A549 (cell line): Measurements from ENCODE around the gene CFAP69.

Source experiments
- CEBPB ChIP-seq, 2 experiments: fragments of >200 bp in 1 of 2; sonication (Bioruptor Twin) in 1 of 2; formaldehyde crosslinking in 1 of 2; IDR thresholded peaks; 2 replicates each; pipeline ENCODE4 v1.6.1; 2012 to 2016
- EHF ChIP-seq: fragments of 250-450 bp; sonication (Bioruptor Pico); IDR thresholded peaks from 2 replicates; pipeline ENCODE4 v1.5.0; 2020; ENCODE audit warnings: mild to moderate bottlenecking
- EHMT2 ChIP-seq: fragments of 200-600 bp; sonication (generic); IDR thresholded peaks from 2 replicates; pipeline ENCODE4 v1.6.1; 2016; ENCODE audit warnings: antibody characterized with exemption, low read depth, mild to moderate bottlenecking, moderate library complexity
- ESRRA ChIP-seq: fragments of 150-350 bp; IDR thresholded peaks from 2 replicates; pipeline ENCODE4 v1.6.1; 2014; ENCODE audit warnings: mild to moderate bottlenecking, low read length, borderline replicate concordance
- FOSL2 ChIP-seq, 2 experiments: fragments of 450-650 bp in 1 of 2; fragments of >200 bp in 1 of 2; sonication (Bioruptor Twin) in 1 of 2; formaldehyde crosslinking; IDR thresholded peaks; 2 replicates each; pipeline versions ENCODE4 v1.5.0 to v1.6.1; 2016 to 2020; ENCODE audit warnings: mild to moderate bottlenecking in 1 of 2, moderate library complexity in 1 of 2
- JUNB ChIP-seq: fragments of >200 bp; sonication (Bioruptor Twin); formaldehyde crosslinking; IDR thresholded peaks from 2 replicates; pipeline ENCODE4 v1.6.1; 2016
- MYC ChIP-seq: IDR thresholded peaks from 2 replicates; pipeline ENCODE4 v1.6.1; 2012; ENCODE audit warnings: mild to moderate bottlenecking, inconsistent platforms, low read length, improper control_type of control experiment, borderline replicate concordance
- NFE2L2 ChIP-seq: fragments of 150-350 bp; conservative IDR thresholded peaks from 2 replicates; pipeline ENCODE4 v1.6.1; 2014; ENCODE audit warnings: low read length
- NPAS2 ChIP-seq: fragments of 250-450 bp; sonication (Bioruptor Pico); IDR thresholded peaks from 2 replicates; pipeline ENCODE4 v1.8.0; 2022; ENCODE audit warnings: mild to moderate bottlenecking, moderate library complexity, borderline replicate concordance
- POLR2A ChIP-seq: IDR thresholded peaks from 2 replicates; pipeline ENCODE4 v1.6.1; 2012; ENCODE audit warnings: mild to moderate bottlenecking, low read length
- ZFP36 ChIP-seq: fragments of 450-650 bp; IDR thresholded peaks from 2 replicates; pipeline ENCODE4 v1.6.1; 2014; ENCODE audit warnings: borderline replicate concordance; ENCODE audit not compliant: partially characterized antibody
- TF ChIP-seq, protein P1 (sequence below): IDR thresholded peaks from 2 replicates; pipeline ENCODE4 v1.6.1; 2012; ENCODE audit warnings: low read depth, borderline replicate concordance
- TF ChIP-seq, protein P2 (sequence below): fragments of >200 bp; sonication (Bioruptor Twin); formaldehyde crosslinking; IDR thresholded peaks from 3 replicates; pipeline ENCODE4 v1.5.1; 2016

DNA sequence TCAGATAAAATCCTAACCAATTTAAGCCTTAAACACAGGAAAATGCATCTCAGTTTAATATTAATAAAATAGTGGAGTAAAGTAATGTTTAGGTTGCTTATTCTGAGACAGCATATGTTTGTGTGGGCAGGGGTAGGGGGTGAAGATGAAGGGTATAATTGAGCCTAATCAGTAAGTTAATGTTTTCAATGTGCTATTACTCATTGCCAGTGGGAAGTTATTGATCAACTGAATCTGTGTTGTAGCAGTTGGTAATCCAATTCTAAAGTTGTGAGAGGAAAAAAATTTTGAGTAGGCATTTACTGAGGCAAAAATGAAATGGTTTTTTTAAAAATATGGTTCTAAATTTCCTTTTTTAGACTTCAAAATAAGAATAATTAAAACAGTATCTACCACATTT, 16.5 kb downstream of the CFAP69 start:
- TF ChIP-seq, protein P1, sequence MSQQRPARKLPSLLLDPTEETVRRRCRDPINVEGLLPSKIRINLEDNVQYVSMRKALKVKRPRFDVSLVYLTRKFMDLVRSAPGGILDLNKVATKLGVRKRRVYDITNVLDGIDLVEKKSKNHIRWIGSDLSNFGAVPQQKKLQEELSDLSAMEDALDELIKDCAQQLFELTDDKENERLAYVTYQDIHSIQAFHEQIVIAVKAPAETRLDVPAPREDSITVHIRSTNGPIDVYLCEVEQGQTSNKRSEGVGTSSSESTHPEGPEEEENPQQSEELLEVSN: no peak
- TF ChIP-seq, protein P2, sequence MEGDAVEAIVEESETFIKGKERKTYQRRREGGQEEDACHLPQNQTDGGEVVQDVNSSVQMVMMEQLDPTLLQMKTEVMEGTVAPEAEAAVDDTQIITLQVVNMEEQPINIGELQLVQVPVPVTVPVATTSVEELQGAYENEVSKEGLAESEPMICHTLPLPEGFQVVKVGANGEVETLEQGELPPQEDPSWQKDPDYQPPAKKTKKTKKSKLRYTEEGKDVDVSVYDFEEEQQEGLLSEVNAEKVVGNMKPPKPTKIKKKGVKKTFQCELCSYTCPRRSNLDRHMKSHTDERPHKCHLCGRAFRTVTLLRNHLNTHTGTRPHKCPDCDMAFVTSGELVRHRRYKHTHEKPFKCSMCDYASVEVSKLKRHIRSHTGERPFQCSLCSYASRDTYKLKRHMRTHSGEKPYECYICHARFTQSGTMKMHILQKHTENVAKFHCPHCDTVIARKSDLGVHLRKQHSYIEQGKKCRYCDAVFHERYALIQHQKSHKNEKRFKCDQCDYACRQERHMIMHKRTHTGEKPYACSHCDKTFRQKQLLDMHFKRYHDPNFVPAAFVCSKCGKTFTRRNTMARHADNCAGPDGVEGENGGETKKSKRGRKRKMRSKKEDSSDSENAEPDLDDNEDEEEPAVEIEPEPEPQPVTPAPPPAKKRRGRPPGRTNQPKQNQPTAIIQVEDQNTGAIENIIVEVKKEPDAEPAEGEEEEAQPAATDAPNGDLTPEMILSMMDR: no peak
- no peak for TF ChIP-seq CEBPB (IDR thresholded peaks at IDR 0.05)
- TF ChIP-seq EHF (CRISPR knock-in tag): no peak
- TF ChIP-seq NFE2L2: no peak
- TF ChIP-seq POLR2A: no peak
- no peak for TF ChIP-seq FOSL2 (IDR thresholded peaks at IDR 0.05)
- no peak for TF ChIP-seq FOSL2 (CRISPR knock-in tag; IDR thresholded peaks at IDR 0.05)
- no peak for TF ChIP-seq JUNB
- no peak for TF ChIP-seq ESRRA
- no peak for TF ChIP-seq MYC
- TF ChIP-seq ZFP36: no peak
- no peak for TF ChIP-seq NPAS2 (CRISPR knock-in tag)
- TF ChIP-seq EHMT2: no peak
